GM23248 (cell line): ENCODE results near the gene ADAMTS14.

Experiments used
- EZH2 ChIP-seq: fragments of 200-600 bp; sonication (generic); IDR thresholded peaks from 2 replicates; pipeline ENCODE4 v1.6.1; 2018; ENCODE audit warnings: antibody characterized with exemption, mild to moderate bottlenecking; ENCODE audit not compliant: insufficient read depth, poor library complexity, severe bottlenecking
- EZH2phosphoT487 ChIP-seq: fragments of 200-600 bp; sonication (generic); IDR thresholded peaks from 2 replicates; pipeline ENCODE4 v1.6.1; 2018; ENCODE audit warnings: antibody characterized with exemption, moderate library complexity, mild to moderate bottlenecking, low read depth; ENCODE audit not compliant: insufficient read depth

DNA sequence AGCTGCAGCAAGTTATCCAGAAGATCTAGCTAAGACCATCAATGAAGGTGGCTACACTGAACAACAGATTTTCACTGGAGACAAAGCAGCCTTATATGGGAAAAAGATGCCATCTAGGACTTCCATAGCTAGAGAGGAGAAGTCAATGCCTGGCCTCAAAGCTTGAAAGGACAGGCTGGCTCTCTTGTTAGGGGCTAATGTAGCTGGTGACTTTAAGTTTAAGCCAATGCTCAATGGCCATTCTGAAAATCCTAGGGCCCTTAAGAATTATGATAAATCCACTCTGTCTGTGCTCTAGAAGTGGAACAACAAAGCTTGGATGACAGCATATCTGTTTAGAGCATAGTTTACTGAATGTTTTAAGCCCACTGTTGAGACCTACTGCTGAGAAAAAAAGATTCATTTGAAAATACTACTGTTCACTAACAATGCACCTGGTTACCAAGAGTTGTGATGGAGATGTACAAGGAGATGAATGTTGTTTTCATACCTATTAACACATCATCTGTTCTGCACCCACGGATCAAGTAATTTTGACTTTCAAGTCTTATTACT, 13.6 kb upstream of the ADAMTS14 start:
- no peak for TF ChIP-seq EZH2phosphoT487
- TF ChIP-seq EZH2, result no peak
